AG09319 (cell line): ENCODE data around the gene DHX57.

Experiments used
- DNase-seq: peaks from one replicate; pipeline ENCODE4 v3.0.0-alpha.2; 2010; ENCODE audit warnings: low read depth; ENCODE audit errors: extremely low read depth
- TF ChIP-seq, protein P1 (sequence below): IDR thresholded peaks from 2 replicates; pipeline ENCODE4 v1.5.1; 2011; ENCODE audit warnings: low read depth, mild to moderate bottlenecking, inconsistent platforms, low read length, moderate library complexity

The DHX57 gene

DNA sequence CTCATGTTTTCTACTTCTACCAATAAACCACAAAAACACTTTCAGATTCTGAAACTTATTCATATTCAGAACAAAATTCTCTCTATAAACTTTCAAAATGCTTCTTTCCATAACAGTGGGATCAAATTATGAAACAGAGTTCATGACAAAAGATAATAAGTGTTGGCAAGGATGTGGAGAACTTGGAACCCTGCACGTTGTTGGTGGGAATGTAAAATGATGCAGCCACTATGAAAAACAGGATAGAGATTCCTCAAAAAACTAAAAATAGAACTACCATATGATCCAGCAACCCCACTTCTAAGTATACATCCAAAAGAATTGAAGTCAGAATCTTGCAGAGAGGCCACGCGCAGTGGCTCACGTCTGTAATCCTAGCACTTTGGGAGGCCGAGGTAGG lies 52.3 kb downstream of the DHX57 start:
- TF ChIP-seq, protein P1, sequence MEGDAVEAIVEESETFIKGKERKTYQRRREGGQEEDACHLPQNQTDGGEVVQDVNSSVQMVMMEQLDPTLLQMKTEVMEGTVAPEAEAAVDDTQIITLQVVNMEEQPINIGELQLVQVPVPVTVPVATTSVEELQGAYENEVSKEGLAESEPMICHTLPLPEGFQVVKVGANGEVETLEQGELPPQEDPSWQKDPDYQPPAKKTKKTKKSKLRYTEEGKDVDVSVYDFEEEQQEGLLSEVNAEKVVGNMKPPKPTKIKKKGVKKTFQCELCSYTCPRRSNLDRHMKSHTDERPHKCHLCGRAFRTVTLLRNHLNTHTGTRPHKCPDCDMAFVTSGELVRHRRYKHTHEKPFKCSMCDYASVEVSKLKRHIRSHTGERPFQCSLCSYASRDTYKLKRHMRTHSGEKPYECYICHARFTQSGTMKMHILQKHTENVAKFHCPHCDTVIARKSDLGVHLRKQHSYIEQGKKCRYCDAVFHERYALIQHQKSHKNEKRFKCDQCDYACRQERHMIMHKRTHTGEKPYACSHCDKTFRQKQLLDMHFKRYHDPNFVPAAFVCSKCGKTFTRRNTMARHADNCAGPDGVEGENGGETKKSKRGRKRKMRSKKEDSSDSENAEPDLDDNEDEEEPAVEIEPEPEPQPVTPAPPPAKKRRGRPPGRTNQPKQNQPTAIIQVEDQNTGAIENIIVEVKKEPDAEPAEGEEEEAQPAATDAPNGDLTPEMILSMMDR: no peak
- DNase-seq: no peak

DNA sequence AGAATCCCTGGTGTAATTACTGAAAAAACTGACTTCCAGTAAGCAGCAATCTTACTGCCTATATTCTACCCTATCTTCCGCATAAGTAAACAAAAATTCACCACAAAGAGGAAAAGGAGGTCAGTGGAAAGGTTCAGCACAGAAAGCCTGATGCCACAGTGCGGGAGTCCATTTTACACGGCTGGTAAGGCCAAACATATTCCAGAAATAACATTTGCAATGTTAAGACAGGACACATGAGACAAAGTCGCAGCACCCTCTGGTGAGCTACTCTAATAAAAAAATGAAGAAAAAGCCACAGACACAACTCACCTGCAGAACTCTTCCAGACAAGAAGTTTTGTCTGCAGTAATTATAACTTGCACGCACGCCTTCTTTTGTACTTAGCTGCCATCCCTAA lies 57.2 kb downstream of the DHX57 start:
- TF ChIP-seq, protein P1: no peak
- no peak for DNase-seq

DNA sequence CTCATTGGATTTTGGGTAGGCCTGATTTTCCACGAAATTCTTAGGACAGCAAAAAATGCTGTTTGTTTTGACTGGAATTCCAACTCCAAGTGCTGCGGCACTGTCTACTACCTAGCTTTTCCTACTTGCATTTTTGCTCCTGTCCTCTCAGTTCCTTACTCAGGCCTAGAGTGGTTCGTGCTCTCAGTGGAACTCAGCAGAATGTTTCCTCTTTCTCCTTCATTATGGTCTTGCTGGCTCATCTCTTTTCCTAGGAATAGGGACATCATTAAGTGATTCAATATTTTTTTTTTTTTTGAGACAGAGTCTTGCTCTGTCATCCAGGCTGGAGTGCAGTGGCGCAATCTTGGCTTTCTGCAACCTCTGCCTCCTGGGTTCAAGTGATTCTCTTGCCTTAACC lies 59.8 kb downstream of the DHX57 start:
- no peak for DNase-seq
- TF ChIP-seq, protein P1: no peak

DNA sequence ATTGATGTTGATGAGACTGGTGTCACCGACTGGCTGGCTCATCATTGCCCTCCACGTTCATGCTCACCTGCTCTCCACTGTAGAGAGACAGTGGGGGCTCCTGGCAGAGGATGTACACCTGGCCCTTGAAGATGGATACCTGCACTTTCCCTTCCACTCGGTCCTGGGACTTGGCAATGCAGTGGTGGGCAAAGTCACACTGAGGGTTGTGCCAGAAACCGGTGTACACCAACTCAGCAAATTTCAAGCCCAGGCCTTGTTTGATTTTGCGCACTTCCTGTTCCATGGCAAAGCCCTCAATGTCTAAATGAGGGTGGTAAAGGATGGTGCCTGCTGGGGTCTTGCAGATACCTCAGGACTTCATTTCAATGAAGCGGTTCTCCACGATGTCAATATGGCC lies 65.2 kb downstream of the DHX57 start:
- DNase-seq: no peak
- TF ChIP-seq, protein P1: no peak

DNA sequence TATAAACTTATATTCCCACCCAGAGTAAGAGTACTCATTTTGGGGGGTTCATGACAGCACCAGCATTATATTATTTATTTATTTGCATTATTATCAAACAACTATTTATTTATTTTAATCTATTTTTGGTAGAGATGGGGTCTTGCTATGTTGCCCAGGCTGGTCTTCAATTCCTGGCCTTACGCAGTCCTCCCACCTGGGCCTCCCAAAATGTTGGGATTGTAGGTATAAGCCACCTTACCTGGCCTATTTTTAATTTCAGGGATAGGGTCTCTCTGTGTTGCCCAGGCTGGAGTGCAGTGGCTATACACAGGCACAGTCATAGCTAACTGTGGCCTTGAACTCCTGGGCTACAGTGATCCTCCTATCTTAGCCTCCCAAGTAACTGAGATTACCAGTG lies 67.1 kb downstream of the DHX57 start:
- TF ChIP-seq, protein P1: no peak
- DNase-seq: no peak

DNA sequence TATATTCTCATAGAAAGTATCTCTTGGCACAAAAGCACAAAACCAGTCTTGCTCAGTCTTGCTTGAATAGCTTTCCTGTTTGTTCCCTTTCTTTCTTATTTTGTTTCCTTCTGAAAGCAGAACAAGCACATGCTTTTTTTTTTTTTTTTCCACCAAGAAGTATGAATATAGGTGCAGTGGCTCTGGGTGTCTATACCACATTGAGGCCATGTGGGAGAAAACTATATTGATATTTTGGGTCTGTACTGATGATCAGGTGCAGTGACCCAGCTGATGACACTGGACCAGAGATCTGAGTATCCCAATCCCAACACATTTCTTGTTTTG lies 69.0 kb downstream of the DHX57 start:
- DNase-seq: no peak
- TF ChIP-seq, protein P1: no peak

DNA sequence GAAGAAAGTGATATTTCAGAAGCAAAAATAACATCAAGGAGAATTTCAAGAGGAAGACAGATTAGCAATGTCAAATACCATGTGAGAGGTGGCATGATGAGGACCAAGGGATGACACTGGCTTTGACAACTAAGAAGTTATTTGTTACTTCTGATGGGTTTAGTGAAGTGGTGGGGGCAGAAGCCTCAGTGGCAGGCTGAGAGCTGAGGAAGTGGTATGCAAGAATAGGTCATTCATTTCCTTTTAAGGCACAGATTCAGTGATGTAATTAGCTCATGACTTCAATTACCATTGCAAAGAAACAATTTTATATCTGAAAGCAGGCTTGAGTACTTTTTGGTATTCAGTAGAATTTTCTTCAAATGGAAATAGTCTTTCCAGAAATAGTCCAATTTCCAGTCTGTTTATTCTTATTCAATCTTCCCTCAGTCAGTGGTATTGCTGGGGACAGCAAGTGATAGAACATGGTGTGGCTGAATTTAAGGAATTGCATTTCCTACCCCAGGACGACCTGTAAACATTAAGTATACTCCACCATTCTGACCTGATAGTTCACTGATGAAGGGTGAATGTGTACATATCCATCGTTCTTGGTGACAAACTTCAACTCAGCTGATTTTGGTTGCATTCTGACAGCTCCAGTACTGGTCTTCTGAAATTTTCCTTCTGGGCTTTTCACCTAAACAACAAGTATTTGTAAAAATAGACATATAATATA lies 69.6 kb downstream of the DHX57 start:
- DNase-seq: no peak
- TF ChIP-seq, protein P1: no peak
